WTC11 (cell line): ENCODE results near the gene ZNF609. TPM values are rescaled to one million over a fixed set of nuclear protein-coding genes. Genes with fewer than 3 reads are reported as not detected.

ENCODE experiments used
- ATF1 ChIP-seq: sonication (generic); formaldehyde crosslinking; IDR thresholded peaks from 2 replicates; pipeline ENCODE4 v1.8.1; 2023; ENCODE audit warnings: mild to moderate bottlenecking, moderate library complexity, missing genetic modification reagents
- CBFB ChIP-seq: sonication (generic); formaldehyde crosslinking; IDR thresholded peaks from 2 replicates; pipeline ENCODE4 v1.8.1; 2022; ENCODE audit warnings: mild to moderate bottlenecking, low read depth, missing genetic modification reagents
- FOXK1 ChIP-seq: sonication (generic); formaldehyde crosslinking; IDR thresholded peaks from 2 replicates; pipeline ENCODE4 v1.8.0; 2022; ENCODE audit warnings: mild to moderate bottlenecking, moderate library complexity, missing genetic modification reagents
- GABPB1 ChIP-seq: sonication (generic); formaldehyde crosslinking; IDR thresholded peaks from 2 replicates; pipeline ENCODE4 v1.8.1; 2023; ENCODE audit warnings: mild to moderate bottlenecking, missing genetic modification reagents
- GTF2I ChIP-seq: fragments of 250-450 bp; sonication (Bioruptor Pico); conservative IDR thresholded peaks from 2 replicates; pipeline ENCODE4 v1.4.0; 2021; ENCODE audit warnings: mild to moderate bottlenecking
- IRF2 ChIP-seq: sonication (generic); formaldehyde crosslinking; IDR thresholded peaks from 2 replicates; pipeline ENCODE4 v1.8.0; 2022; ENCODE audit warnings: low read depth, missing genetic modification reagents, borderline replicate concordance
- JUN ChIP-seq: sonication (generic); formaldehyde crosslinking; IDR thresholded peaks from 2 replicates; pipeline ENCODE4 v1.8.0; 2023; ENCODE audit warnings: mild to moderate bottlenecking, missing genetic modification reagents
- KAT7 ChIP-seq: sonication (generic); formaldehyde crosslinking; IDR thresholded peaks from 2 replicates; pipeline ENCODE4 v1.8.1; 2023; ENCODE audit warnings: missing genetic modification reagents, mild to moderate bottlenecking, borderline replicate concordance
- NFE2L1 ChIP-seq: sonication (generic); formaldehyde crosslinking; IDR thresholded peaks from 2 replicates; pipeline ENCODE4 v1.8.1; 2023; ENCODE audit warnings: missing genetic modification reagents
- NFYB ChIP-seq: sonication (generic); formaldehyde crosslinking; conservative IDR thresholded peaks from 2 replicates; pipeline ENCODE4 v1.8.0; 2022; ENCODE audit warnings: low read depth, missing genetic modification reagents
- TEAD1 ChIP-seq: sonication (generic); formaldehyde crosslinking; IDR thresholded peaks from 2 replicates; pipeline ENCODE4 v1.8.0; 2022; ENCODE audit warnings: mild to moderate bottlenecking, missing genetic modification reagents
- ZNF138 ChIP-seq: sonication (generic); formaldehyde crosslinking; conservative IDR thresholded peaks from 2 replicates; pipeline ENCODE4 v1.8.1; 2022; ENCODE audit warnings: mild to moderate bottlenecking, moderate library complexity, missing genetic modification reagents
- ZNF317 ChIP-seq: sonication (generic); formaldehyde crosslinking; IDR thresholded peaks from 2 replicates; pipeline ENCODE4 v1.8.1; 2023; ENCODE audit warnings: low read depth, mild to moderate bottlenecking, moderate library complexity, missing genetic modification reagents, borderline replicate concordance
- ZNF416 ChIP-seq: fragments of 250-450 bp; sonication (Bioruptor Pico); IDR thresholded peaks from 2 replicates; pipeline ENCODE4 v1.9.0; 2021; ENCODE audit warnings: mild to moderate bottlenecking, inconsistent platforms
- total RNA-seq: library from RNA; stranded (reverse); gene quantifications from 3 replicates; pipeline ENCODE4 v1.2.3, GENCODE V29; 2021
- TF ChIP-seq, protein P1 (sequence below): fragments of 250-450 bp; sonication (Bioruptor Pico); IDR thresholded peaks from 2 replicates; pipeline ENCODE4 v2.1.2; 2022; ENCODE audit warnings: mild to moderate bottlenecking, moderate library complexity
- TF ChIP-seq, protein P2 (sequence below): fragments of 250-450 bp; sonication (Bioruptor Pico); conservative IDR thresholded peaks from 2 replicates; pipeline ENCODE4 v1.9.0; 2021; ENCODE audit warnings: mild to moderate bottlenecking
- TF ChIP-seq, protein P3 (sequence below): sonication (generic); formaldehyde crosslinking; IDR thresholded peaks from 2 replicates; pipeline ENCODE4 v1.8.1; 2023; ENCODE audit warnings: mild to moderate bottlenecking, missing genetic modification reagents
- TF ChIP-seq, protein P4 (sequence below): sonication (generic); formaldehyde crosslinking; conservative IDR thresholded peaks from 2 replicates; pipeline ENCODE4 v1.8.1; 2023; ENCODE audit warnings: mild to moderate bottlenecking, low read depth, missing genetic modification reagents, moderate library complexity
- TF ChIP-seq, protein P5 (sequence below): sonication (generic); formaldehyde crosslinking; IDR thresholded peaks from 2 replicates; pipeline ENCODE4 v1.8.1; 2023; ENCODE audit warnings: mild to moderate bottlenecking, missing genetic modification reagents, moderate library complexity
- TF ChIP-seq, protein P6 (sequence below): sonication (generic); formaldehyde crosslinking; IDR thresholded peaks from 2 replicates; pipeline ENCODE4 v1.8.1; 2022; ENCODE audit warnings: low read depth, mild to moderate bottlenecking, moderate library complexity, missing genetic modification reagents, borderline replicate concordance
- TF ChIP-seq, protein P7 (sequence below): sonication (generic); formaldehyde crosslinking; IDR thresholded peaks from 2 replicates; pipeline ENCODE4 v1.8.1; 2022; ENCODE audit warnings: mild to moderate bottlenecking, missing genetic modification reagents, moderate library complexity, borderline replicate concordance
- TF ChIP-seq, protein P8 (sequence below): sonication (generic); formaldehyde crosslinking; conservative IDR thresholded peaks from 2 replicates; pipeline ENCODE4 v1.8.1; 2022; ENCODE audit warnings: mild to moderate bottlenecking, missing genetic modification reagents
- TF ChIP-seq, protein P9 (sequence below): fragments of 250-450 bp; sonication (Bioruptor Pico); IDR thresholded peaks from 2 replicates; pipeline ENCODE4 v1.9.0; 2021; ENCODE audit warnings: moderate library complexity, mild to moderate bottlenecking, inconsistent platforms, borderline replicate concordance
- TF ChIP-seq, protein P10 (sequence below): sonication (generic); formaldehyde crosslinking; IDR thresholded peaks from 2 replicates; pipeline ENCODE4 v1.8.0; 2022; ENCODE audit warnings: mild to moderate bottlenecking, missing genetic modification reagents
- TF ChIP-seq, protein P11 (sequence below): fragments of 250-450 bp; sonication (Bioruptor Pico); IDR thresholded peaks from 2 replicates; pipeline ENCODE4 v1.8.0; 2021; ENCODE audit warnings: mild to moderate bottlenecking

Gene ZNF609
- total RNA-seq, 1 experiment from 2014 or later, result 47.4 TPM

DNA sequence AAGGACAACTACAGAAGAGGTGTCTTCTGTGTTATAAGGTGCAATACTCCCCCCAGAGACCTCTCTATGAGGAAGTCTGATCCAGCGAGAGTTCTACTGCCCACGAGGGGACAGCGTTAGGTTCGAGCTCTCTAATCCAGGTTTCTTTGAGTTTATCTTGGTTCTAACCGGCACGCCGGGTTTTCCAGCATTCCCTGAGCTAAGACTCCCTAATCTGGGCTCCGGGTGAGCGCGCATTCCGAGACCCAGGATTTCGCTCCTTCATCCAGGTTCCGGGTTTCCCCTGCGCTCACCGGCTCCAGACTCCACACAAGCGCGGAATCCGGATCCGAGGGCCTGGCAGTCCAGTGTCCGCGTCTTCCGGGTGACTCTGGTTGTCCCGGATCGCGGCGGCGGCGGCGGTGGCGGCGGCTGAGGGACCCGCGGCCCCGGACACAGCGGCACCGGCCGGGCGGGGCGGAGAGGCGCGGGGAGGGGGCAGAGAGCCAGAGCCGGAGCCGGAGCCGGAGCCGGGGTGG lies at the start of gene ZNF609 (continued):
- TF ChIP-seq, protein P1, sequence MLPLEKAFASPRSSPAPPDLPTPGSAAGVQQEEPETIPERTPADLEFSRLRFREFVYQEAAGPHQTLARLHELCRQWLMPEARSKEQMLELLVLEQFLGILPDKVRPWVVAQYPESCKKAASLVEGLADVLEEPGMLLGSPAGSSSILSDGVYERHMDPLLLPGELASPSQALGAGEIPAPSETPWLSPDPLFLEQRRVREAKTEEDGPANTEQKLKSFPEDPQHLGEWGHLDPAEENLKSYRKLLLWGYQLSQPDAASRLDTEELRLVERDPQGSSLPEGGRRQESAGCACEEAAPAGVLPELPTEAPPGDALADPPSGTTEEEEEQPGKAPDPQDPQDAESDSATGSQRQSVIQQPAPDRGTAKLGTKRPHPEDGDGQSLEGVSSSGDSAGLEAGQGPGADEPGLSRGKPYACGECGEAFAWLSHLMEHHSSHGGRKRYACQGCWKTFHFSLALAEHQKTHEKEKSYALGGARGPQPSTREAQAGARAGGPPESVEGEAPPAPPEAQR (CRISPR knock-in tag), result no peak
- TF ChIP-seq FOXK1 (peak; percentile 86), ATF1 (CRISPR knock-in tag) (peak; percentile 40; the same call in 1 of the 2 replicates), CBFB (0 out of 2 replicates have a peak, but pooled peaks have one; percentile 94), IRF2 (CRISPR knock-in tag) (no peak), TEAD1 (CRISPR knock-in tag) (peak; percentile 98), ZNF317 (no peak), NFYB (CRISPR knock-in tag) (no peak), GABPB1 (CRISPR knock-in tag) (peak; percentile 71), JUN (CRISPR knock-in tag) (no peak), NFE2L1 (0 out of 2 replicates have a peak, but pooled peaks have one; percentile 40), KAT7 (CRISPR knock-in tag) (peak; percentile 75; the same call in 1 of the 2 replicates), ZNF138 (CRISPR knock-in tag) (no peak), GTF2I (CRISPR knock-in tag) (no peak), ZNF416 (CRISPR knock-in tag) (no peak)
- TF ChIP-seq, protein P2, sequence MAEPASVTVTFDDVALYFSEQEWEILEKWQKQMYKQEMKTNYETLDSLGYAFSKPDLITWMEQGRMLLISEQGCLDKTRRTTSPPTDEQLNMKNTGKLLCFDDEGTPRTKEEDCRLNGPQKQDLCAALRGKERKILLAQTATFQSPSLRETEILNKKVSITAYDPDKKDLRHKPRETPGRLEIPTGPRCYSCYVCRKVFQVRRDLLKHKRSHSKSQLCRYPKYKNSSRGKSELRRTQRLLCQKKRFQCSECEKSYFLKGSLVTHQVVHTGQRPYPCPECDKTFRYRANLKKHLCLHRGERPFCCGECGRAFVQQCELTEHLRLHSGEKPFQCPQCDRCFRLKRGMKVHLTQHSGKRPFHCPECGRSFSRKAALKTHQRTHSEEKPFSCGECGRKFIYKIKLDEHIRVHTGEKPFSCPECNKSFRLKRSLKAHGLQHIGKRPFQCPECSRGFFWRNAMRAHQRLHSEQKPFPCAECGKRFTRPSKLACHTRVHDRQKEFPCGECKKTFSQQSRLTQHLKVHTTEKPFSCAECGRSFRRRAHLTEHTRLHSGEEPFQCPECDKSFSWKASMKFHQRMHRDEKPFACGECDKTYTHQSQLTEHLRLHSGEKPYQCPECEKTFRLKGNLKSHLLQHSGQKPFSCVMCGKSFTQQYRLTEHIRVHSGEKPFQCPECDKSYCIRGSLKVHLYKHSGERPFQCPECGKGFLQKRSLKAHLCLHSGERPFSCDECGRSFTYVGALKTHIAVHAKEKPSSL, result no peak
- TF ChIP-seq, protein P3, sequence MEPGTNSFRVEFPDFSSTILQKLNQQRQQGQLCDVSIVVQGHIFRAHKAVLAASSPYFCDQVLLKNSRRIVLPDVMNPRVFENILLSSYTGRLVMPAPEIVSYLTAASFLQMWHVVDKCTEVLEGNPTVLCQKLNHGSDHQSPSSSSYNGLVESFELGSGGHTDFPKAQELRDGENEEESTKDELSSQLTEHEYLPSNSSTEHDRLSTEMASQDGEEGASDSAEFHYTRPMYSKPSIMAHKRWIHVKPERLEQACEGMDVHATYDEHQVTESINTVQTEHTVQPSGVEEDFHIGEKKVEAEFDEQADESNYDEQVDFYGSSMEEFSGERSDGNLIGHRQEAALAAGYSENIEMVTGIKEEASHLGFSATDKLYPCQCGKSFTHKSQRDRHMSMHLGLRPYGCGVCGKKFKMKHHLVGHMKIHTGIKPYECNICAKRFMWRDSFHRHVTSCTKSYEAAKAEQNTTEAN (CRISPR knock-in tag), result peak; percentile 79
- TF ChIP-seq, protein P4, sequence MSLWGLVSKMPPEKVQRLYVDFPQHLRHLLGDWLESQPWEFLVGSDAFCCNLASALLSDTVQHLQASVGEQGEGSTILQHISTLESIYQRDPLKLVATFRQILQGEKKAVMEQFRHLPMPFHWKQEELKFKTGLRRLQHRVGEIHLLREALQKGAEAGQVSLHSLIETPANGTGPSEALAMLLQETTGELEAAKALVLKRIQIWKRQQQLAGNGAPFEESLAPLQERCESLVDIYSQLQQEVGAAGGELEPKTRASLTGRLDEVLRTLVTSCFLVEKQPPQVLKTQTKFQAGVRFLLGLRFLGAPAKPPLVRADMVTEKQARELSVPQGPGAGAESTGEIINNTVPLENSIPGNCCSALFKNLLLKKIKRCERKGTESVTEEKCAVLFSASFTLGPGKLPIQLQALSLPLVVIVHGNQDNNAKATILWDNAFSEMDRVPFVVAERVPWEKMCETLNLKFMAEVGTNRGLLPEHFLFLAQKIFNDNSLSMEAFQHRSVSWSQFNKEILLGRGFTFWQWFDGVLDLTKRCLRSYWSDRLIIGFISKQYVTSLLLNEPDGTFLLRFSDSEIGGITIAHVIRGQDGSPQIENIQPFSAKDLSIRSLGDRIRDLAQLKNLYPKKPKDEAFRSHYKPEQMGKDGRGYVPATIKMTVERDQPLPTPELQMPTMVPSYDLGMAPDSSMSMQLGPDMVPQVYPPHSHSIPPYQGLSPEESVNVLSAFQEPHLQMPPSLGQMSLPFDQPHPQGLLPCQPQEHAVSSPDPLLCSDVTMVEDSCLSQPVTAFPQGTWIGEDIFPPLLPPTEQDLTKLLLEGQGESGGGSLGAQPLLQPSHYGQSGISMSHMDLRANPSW (CRISPR knock-in tag), result no peak
- TF ChIP-seq, protein P5, sequence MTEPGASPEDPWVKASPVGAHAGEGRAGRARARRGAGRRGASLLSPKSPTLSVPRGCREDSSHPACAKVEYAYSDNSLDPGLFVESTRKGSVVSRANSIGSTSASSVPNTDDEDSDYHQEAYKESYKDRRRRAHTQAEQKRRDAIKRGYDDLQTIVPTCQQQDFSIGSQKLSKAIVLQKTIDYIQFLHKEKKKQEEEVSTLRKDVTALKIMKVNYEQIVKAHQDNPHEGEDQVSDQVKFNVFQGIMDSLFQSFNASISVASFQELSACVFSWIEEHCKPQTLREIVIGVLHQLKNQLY (CRISPR knock-in tag), result no peak
- TF ChIP-seq, protein P6, sequence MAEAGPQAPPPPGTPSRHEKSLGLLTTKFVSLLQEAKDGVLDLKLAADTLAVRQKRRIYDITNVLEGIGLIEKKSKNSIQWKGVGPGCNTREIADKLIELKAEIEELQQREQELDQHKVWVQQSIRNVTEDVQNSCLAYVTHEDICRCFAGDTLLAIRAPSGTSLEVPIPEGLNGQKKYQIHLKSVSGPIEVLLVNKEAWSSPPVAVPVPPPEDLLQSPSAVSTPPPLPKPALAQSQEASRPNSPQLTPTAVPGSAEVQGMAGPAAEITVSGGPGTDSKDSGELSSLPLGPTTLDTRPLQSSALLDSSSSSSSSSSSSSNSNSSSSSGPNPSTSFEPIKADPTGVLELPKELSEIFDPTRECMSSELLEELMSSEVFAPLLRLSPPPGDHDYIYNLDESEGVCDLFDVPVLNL (CRISPR knock-in tag), result no peak
- TF ChIP-seq, protein P7, sequence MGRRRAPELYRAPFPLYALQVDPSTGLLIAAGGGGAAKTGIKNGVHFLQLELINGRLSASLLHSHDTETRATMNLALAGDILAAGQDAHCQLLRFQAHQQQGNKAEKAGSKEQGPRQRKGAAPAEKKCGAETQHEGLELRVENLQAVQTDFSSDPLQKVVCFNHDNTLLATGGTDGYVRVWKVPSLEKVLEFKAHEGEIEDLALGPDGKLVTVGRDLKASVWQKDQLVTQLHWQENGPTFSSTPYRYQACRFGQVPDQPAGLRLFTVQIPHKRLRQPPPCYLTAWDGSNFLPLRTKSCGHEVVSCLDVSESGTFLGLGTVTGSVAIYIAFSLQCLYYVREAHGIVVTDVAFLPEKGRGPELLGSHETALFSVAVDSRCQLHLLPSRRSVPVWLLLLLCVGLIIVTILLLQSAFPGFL, result 0 out of 2 replicates have a peak, but pooled peaks have one; percentile 27
- TF ChIP-seq, protein P8, sequence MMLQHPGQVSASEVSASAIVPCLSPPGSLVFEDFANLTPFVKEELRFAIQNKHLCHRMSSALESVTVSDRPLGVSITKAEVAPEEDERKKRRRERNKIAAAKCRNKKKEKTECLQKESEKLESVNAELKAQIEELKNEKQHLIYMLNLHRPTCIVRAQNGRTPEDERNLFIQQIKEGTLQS (CRISPR knock-in tag), result no peak
- TF ChIP-seq, protein P9, sequence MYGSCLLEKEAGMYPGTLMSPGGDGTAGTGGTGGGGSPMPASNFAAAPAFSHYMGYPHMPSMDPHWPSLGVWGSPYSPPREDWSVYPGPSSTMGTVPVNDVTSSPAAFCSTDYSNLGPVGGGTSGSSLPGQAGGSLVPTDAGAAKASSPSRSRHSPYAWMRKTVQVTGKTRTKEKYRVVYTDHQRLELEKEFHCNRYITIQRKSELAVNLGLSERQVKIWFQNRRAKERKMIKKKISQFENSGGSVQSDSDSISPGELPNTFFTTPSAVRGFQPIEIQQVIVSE (CRISPR knock-in tag), result no peak
- TF ChIP-seq, protein P10, sequence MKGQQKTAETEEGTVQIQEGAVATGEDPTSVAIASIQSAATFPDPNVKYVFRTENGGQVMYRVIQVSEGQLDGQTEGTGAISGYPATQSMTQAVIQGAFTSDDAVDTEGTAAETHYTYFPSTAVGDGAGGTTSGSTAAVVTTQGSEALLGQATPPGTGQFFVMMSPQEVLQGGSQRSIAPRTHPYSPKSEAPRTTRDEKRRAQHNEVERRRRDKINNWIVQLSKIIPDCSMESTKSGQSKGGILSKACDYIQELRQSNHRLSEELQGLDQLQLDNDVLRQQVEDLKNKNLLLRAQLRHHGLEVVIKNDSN, result no peak
- TF ChIP-seq, protein P11, sequence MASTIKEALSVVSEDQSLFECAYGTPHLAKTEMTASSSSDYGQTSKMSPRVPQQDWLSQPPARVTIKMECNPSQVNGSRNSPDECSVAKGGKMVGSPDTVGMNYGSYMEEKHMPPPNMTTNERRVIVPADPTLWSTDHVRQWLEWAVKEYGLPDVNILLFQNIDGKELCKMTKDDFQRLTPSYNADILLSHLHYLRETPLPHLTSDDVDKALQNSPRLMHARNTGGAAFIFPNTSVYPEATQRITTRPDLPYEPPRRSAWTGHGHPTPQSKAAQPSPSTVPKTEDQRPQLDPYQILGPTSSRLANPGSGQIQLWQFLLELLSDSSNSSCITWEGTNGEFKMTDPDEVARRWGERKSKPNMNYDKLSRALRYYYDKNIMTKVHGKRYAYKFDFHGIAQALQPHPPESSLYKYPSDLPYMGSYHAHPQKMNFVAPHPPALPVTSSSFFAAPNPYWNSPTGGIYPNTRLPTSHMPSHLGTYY (CRISPR knock-in tag), result peak; percentile 82; the same call in 1 of the 2 replicates
